HL-60/S4 treated with phorbol 12-myristate 13-acetate at 8.2 ng/mL for 4 days and 3 days (cell line): ENCODE measurements around the gene BRAT1.
"Not testable (repeated sequence)": the region's sequence is repeated elsewhere in the genome, so short reads cannot be mapped to it uniquely, and the experiment has no call there.

Experiments
- in situ Hi-C: fragments of 300-500 bp; cut with MboI; formaldehyde crosslinking; loops from 2 replicates; pipeline ENCODE4 v1.15.0; 2022; ENCODE audit warnings: low sequenced_read_pairs

The BRAT1 gene

DNA sequence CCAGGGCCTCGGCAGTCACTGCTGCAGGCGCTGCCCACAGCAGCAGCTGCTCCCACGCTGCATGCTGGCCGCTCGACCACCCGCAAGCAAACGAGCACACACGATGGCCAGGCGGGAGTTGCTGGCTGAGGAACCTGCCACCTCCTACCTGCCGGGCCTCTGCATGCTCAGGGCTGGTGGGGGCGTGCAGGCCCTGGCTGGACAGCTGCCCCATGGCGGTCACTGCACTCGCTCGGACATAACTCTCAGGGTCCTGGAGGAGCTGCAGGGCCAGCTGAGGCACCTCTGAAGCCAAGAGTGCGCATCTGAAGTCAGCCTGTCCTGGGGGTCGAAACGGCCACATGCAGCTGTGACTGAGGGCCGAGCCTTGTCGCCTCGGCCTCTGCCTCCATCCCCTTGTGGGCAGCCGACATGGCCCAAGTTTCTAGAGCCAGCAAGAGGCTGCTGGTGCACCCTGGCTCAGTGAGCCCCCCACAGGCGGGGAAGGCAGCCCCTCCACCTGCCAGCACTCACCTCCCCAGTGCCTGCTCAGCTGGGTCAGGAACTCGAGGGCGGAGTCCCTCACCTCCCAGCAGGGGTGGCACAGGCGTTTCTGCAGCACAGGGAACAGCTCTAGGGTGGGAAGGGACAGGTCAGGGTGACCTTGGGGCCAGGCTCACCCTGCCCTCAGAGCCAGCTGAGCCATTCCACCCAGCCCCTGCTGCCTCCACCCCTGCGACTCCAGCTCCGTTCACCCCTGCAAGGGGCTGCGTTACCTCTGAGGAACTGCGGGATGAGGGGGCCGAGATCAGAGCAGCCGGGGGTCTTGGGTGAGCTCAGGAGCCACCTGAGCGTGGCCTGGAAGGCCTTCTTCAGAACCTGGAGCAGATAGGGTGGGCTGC, 16.1 kb downstream of the BRAT1 start:
- in situ Hi-C loops = no loop called here

DNA sequence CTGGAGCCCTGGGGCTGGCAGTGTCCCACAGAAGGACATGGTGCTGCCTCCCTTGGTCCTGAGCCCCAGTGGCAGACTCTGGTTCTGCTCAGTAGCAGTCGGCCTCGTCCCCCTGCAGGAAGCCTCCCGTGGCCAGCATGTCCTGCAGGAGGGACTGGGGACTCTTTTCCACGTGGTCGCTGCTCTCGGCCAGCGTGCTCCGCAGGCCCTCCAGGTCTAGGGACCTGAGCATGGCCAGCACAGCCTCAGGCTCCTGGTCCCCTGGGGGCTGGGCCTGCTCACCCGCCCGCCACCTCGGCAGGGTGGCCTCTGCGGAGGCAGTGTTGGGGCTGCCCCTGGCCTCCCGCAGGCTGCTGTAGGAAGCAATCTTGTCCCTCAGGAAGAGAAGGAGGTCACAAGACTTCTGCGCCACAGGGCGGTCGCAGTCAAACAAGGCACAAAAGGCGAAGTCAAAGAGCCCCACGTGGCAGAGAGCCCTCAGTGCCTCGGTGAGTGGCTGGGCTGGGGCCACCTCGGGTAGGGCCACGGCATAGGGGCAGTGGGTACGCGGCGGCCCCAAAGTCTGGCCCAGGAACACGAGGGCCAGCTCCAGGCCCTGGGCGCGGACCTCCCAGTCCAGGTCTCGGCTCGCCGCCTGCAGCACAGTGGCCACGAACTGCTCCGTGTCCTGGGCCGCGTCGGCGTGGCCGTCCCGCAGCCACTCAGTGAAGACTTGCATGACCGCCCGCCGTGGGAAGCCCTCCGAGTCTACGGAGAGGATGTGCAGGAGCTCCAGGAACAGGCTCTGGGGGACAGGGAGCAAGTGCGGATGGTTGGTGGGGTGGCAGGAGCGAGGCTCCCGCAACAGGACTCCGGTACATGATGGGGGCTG, 17.1 kb downstream of the BRAT1 start:
- in situ Hi-C loops = no loop called here

- in situ Hi-C loops = not testable (repeated sequence)
Measured at GRCh38 chr7:2535872-2536627, 19.3 kb downstream of the BRAT1 start.

DNA sequence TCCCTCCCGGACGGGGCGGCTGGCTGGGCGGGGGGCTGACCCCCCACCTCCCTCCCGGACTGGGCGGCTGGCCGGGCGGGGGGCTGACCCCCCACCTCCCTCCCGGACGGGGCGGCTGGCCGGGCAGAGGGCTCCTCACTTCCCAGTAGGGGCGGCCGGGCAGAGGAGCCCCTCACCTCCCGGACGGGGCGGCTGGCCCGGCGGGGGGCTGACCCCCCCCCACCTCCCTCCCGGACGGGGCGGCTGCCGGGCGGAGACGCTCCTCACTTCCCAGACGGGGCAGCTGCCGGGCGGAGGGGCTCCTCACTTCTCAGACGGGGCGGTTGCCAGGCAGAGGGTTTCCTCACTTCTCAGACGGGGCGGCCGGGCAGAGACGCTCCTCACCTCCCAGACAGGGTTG, 21.1 kb downstream of the BRAT1 start:
- in situ Hi-C loops = not testable (repeated sequence)

DNA sequence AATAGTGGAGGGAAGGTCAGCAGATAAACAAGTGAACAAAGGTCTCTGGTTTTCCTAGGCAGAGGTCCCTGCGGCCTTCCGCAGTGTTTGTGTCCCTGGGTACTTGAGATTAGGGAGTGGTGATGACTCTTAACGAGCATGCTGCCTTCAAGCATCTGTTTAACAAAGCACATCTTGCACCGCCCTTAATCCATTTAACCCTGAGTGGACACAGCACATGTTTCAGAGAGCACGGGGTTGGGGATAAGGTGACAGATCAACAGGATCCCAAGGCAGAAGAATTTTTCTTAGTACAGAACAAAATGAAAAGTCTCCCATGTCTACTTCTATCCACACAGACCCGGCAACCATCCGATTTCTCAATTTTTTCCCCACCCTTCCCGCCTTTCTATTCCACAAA, 21.8 kb downstream of the BRAT1 start:
- in situ Hi-C loops = not testable (repeated sequence)

GRCh38 chr7:2532816-2533215, 22.5 kb downstream of the BRAT1 start:
- in situ Hi-C loops = not testable (repeated sequence)

DNA sequence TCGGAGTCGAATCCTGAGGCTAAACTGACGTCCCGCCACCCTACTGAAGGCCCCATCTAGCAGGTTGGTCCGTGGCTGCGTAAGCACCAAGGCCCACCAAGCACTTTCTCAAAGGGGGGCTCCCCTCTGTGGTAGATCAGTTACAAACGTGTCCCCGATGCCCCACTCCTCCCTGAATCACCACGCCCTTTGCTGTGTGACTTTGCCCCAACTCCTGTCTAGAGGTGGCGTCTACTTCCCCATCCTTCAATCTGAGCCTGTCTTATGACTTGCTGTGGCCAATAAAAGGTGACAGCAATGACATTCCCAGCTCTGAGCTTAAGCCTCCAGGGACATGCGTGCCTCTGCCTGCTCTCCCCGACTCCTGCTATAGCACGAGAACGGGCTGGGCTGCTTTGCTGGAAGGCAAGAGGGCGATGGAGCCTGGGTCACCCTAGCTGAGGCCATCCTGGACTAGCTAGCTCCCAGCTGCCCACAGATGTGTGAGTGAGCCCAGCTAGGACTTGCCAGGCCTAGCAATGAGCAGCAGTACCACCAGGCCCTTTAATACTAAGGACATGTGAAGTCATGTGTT, 23.0 kb downstream of the BRAT1 start:
- in situ Hi-C loops = not testable (repeated sequence)

DNA sequence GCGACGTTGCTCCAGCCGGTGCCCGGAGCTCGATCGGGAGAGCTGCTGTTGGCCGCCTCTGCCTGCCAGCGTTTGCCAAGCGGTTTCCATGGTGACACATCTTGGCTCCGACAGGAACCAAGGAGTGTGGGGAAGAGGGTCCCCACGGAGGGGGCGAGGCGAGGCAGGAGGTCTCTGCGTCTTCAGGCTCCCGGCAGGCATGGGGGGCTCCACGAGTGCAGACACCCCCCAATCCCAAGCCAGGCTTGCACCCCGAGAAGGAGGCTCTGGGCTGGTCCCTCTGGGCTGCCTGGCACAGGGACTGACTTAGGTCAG, 23.6 kb downstream of the BRAT1 start:
- in situ Hi-C loops = not testable (repeated sequence)

DNA sequence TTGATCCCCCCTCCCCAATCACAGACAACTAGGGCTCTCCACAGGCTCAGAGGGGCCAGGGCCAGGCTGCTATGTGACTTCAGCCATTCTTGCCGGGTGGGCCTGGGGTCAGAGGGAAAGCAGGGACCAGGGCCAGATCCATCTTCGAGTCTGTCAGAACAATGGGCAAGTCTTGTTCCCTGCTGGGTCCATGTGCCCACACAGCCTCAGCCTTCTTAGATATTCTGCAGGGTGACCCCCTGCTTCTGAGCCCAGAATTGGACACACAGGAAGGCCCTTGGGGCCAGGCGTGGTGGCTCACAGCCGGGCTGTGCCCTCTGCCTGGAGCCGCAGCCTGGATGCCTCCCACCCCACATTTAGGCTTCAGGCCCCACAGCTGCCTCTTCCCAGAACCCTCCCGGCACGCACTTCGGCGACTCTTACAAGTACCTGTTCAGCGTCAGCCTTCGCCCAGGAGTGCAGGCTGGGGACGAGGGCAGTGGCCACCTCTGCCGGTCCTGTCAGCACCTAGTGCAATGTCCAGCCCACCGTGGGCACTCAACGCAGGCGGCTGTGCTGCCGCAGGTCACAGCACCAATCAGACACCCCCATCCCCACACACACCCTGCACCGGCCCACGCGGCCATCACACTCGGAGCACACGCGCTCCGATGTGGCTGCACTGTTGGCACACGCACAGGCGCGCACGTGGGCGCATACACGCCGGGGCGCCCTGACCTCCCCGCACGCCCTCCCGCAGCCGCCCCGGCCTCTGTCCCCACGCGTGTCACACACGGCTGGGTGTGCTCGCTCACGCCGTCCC, 24.1 kb downstream of the BRAT1 start:
- in situ Hi-C loops = not testable (repeated sequence)

DNA sequence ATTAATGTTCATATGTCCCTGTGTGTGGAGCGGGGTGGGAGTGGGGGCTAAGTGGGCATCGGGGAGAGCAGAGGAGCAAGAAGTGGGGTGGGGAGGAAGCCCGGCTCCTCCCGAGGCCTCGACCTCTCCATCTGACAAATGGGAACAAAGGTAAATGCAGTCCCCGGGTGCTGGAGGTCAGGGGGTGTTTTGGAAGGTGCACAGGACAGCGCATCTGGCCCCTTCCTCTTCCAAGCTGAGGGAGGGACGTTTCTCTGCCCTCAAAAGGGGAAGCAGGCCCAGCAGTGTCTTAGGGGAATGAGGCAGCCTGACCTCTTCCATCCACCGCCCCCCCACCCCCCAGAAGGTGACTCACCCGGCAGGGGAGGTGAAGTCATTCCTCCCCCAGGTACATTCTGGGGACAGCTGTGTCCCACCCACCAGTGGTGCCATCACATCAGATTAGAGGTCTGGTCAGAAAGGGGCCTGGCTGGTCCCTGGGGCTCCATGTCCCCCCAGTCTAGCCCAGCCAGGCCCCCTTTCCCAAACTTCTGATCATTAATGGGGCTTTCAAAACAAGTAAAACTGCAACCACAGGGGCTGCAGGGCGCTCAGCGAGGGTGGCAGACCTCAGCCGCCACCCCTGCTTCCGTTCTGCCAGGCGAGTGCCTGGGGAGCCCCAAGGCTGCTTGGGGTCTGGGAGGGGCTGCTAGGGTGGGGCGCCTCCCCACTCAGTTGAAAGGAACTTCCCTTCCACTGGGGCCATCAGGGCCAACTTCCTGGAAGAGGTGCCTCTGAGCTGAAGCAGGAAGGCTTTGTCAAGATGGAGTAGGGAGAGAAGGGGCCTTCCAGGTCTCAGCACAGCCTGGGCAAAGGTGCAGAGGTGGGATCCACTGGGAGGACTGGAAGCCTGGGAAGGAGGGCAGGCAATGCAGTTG, 25.0 kb downstream of the BRAT1 start:
- in situ Hi-C loops = no loop called here

DNA sequence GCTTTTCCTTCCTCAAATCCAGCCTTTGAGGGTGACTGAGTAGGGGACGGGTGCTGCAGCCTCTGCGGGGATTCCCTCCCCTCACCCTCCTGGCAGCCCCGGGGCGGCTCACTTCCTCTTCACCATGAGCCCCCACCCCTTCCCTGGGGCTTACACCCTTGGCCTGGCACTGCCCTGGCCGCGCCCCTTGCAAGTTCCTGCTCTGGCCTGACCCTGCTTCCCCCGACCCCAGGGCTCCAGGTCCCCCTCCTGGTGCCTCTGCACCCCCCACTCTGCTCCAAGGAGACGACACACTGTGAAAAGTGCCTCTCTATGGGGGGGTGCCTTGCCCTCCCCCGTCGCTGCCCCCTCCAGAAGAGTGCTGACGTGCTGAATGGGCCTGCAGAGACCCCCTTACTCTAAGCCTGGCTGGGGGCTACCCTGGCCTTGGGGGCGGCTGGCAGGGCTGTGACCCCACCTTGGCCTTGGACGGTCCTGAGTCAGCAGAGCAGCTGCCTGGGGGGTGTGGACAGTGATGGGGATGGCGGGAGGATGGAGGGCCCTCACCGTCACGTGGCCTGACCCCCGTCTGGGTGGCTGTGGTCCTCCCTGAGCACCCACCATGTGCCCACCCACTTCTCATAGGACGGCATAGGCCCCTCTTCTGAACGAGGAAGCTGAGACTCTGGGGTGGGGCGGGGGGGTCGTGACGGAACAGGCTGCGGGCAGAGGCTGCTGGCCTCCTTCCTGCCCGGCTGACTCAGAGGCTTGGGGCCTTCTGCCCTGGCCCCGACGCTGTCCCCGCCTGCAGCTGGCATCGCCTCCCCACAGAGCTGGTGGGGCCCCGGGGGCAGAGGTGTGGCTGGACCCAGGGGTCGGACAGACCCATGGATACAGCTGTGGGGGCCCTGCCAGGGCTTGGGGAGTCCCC, 25.9 kb downstream of the BRAT1 start:
- in situ Hi-C loops = no loop called here

GRCh38 chr7:2528481-2529095, 26.7 kb downstream of the BRAT1 start:
- in situ Hi-C loops = no loop called here

GRCh38 chr7:2527505-2528467, 27.5 kb downstream of the BRAT1 start:
- in situ Hi-C loops = no loop called here

DNA sequence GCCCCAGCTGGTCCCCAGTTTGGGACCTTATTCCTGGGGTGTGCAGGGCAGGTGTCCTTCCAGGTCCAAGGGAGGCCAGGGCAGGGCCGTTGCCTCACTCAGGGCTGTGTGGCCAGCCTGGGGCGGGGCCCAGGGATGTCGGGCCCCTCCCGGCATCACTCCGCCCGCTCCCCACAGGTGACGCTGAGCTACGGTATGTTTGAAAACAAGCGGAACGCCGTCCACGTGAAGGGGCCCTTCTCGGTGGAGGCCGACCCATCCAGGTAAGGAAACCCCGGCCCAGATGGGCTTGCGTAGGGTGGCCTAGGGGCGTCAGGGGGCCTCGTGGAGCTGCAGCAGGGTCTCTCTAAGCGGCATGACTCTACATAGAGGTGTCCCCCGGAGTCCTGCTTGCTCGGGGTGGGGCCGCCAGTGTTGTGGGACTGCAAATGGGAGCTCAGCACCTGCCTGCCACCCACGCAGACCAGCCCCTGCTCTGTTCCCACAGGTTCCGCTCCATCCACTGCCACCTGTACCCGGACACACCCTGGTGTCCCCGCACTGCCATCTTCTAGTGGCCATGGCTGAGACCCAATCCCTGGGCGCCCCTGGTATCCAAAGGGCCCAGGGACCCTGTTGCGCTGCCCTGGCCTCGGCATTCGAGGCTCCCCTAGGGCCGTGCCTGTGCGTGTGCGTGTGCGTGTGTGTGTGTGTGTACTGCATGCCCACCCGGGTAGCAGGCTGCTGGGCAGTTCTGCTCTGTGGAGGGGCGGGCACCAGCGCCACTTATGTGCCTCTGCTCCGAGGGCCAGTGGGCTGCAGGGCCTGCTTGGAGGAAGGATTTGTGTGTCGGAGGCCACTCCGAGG, 28.4 kb downstream of the BRAT1 start:
- in situ Hi-C loops = no loop called here
